ENCODE data around the gene CFL1.
"Not testable (repeated sequence)": the region's sequence is repeated elsewhere in the genome, so short reads cannot be mapped to it uniquely, and the experiment has no call there.

CFL1 gene

GRCh38 chr11:65857853-65858680 is at the start of gene CFL1:
Gene CFL1, minus strand, starts transcription at chr11:65858180. Its CDS starts 81 bp downstream, at chr11:65858099.
- peak; percentile 94 to 96 for DNase-seq (ENCODE audit: low read depth in 2 of 2)

GRCh38 chr11:65906602-65907001 is 48.6 kb upstream of the CFL1 start:
- no peak for DNase-seq (ENCODE audit: low read depth in 2 of 2)

DNA sequence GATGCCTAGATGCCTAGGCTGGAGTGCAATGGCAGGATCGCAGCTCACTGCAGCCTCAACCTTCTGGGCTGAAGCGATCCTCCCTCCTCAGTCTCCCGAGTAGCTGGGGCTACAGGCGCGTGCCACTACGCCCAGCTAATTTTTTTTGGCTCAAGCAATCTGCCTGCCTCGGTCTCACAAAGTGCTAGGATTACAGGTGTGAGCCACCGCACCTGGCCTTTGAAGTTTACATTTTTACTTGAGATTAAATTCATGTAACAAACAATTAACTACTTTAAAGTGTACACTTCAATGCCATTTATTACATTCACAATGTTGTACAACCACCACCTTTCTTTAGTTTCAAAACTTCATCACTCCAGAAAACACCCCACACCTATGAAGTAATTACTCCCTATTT is 45.7 kb upstream of the CFL1 start:
- no peak for DNase-seq (ENCODE audit: low read depth in 2 of 2)

DNA sequence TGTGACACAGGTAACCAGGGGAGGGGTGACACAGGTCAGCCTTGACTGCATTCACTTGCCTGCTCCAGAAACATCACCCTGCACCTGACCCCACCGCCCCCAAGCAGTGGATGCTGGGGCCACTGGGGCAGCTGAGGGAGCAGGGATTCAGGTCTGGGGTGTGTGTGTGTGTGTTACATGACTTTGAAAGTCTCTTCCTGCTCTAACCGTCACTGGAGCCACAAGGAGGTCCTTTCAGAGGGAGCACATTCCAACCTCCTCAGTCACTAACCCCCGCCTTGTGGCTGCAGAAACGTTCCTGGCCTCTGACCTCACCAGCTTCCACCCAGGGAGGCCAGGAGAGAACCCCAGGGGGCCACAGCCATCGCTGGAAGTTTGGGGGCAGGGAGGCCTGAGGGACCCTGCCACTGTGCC is 45.1 kb upstream of the CFL1 start:
- no peak for DNase-seq (ENCODE audit: low read depth in 2 of 2)

DNA sequence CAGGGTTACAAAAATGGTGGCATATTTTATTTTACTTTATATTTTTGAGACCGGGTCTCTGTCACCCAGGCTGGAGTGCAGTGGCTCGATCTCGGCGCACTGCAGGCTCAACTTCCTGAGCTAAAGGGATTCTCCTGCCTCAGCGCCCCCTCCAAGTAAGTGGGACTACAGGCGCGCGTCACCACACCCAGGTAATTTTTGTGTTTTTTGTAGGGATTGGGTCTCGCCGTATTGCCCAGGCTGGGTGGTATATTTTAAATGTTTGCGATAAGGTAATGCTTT is 42.9 kb upstream of the CFL1 start:
- no peak for DNase-seq (ENCODE audit: low read depth in 2 of 2)

DNA sequence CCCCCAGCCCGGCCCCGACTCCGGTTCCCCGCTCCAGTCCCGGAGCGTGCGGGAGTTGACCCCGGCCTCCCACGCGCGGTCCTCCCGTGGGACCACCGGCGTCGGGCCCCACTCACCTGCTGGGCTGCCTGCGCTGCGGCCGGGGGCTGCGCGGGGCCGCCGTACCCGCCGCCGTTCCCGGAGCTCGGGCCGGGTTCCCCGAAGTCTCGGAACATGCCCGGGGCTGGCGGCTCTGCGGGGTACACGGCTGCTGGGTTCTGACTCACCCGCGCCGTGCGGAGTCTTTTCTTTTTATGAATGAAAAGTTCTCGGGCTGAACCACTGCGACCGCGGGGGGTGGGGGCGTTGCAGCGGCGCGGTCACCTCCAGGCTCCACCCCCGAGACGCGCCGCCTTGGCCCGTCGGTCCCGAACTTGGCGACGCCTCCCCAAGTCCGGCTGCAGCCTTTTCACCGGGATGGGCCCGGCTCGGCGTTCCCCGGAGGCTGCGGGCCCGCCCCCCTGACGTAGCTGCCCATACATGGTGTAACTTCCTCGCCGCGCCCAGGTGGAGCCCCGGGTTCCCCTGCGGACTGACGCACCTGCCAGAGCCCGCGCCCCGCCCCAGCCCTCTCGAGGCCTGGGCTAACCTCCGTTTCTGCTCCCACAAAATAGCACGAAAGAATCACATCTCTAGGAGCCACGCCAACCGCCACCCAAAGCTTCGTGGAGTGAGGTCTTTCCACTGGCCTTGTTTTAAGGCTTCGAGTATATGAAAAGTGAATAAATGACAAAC is 42.3 kb upstream of the CFL1 start, which contains the start of gene FOSL1:
Gene FOSL1 (minus strand): TSS at position 264 of the 774 bp plus-strand sequence. CDS start 49 bp downstream, at position 215.
- DNase-seq (ENCODE audit: low read depth in 2 of 2) = peak; percentile 90 to 95

- peak; percentile 64 to 74 for DNase-seq (ENCODE audit: low read depth in 2 of 2)
These were observed 41.6 kb upstream of the CFL1 start for GRCh38 chr11:65899356-65900124.

DNA sequence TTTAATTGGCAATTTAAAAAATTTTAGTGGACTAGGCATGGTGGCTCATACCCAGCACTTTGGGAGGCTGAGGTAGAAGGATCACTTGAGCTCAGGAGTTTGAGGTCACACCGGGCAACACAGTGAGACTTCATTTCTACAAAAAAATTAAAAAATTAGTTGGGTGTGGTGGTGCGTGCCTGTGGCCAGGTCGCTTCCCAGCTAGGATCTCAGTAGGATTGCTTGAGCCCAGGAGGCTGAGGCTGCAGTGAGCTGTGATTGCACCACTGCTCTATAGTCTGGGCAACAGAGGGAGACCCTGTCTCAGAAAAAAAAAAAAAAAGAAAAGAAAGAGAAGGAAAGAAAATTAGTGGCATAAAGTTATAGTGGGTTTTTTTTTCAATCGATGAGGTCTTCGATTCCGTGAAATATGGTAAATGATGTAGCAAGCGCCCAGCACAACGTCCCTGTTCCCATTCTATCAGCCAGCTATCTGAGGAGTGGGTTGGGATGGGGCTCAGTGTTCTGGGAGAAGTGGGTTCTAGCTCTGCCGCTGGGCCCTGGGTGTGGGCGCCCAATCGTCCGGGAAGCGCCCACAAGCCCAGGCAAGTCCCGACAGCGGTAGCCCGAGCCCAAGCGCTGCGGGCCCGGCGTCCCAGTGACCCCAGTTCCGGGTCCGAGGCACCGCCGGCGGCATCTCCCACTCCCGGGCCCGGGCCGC is 40.8 kb upstream of the CFL1 start:
- no peak for DNase-seq (ENCODE audit: low read depth in 2 of 2)

- DNase-seq (ENCODE audit: low read depth in 2 of 2) = no peak
These were observed 39.1 kb upstream of the CFL1 start for GRCh38 chr11:65897020-65897471.

DNA sequence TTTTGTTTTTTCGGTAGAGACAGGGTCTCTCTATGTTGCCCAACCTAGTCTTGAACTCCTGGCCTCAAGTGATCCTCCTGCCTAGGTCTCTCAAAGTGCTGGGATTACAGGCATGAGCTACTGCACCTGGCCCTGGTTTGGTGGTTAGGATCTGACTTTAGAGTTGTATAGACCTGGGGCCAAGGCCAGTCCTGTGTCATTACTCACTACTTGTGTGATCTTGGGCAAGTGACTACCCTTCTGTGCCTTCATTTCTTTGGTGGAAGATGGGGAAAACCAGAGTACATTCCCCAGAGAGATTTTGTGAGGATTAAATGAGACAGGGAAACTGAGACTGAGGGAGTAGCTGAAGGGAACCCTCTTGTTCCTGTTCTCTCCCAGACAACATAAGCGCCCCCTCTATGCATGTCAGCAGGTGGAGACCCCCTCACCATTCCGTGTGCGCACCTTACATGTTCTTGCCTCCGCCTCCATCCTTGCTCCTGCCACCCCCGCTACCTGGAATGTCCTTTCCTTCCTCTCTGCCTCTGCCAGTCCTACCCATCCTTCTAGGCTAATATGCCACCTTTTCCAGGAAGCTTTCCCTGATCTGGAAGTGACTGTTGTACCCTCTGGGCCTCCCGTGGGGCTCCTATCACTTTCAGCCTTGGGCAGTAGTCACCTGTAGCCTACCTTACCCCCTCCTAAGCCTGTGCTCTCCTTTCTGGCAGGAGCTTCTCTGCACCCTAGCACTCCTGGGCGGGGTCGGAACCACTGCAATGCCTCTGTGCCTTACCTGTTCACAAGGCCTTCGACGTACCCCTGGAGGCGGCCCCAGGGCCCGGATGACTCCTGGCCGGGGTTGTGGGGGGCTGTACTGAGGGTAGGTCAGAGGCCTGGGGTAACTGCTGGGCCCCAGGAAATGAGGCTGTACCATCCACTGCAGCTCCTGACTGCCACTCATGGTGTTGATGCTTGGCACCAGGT is 38.3 kb upstream of the CFL1 start:
- DNase-seq (ENCODE audit: low read depth in 2 of 2) = no peak

DNA sequence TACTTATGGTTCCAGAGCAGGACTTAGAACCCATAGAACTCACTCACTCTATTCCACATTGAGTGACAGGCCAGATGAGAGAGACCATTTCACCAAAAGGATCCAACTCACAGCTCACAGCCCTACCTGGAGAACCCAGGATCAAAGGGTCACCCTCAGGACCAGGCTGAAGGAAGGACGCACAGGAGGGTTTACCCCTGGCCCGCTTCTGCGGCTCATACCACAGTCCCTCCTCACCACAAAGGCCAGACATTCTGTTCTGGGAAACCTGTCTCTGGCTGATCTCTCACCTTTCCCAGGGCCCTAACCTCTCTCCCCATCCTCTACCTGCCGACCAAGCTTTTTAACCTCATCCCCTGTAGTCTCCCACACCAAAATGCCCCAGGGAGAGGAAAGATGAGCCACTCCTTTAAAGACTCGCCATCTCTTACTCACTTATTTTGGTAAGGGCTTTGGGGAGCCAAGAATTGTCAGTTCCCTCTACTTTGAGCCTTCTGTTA is 37.6 kb upstream of the CFL1 start:
- no peak for DNase-seq (ENCODE audit: low read depth in 2 of 2)

DNA sequence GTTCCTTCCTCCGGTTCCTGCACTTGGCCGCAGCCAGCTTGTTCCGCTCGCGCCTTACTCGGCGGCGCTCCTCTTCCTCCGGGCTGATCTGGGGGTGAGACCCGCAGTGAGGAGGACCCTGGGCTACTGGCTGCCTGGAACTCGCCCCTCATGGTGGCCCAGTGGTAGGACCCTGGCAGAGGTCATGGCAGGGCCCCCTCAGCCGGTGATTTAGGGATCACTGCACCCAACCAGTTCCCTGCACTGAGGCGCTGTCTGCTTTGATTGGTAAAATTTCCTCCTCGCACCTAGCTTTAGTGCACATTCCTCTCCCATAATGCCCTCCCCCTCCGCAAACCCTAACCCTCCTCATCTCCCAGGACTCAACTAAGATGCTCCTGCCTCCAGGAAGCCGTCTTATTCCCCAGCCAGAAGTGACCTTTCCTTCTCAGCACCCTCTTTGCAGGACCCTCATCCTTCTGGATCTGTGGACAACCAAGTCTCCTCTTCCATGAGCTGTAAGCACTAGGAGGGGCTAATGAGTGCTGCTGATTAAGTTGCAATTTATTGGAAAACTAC is 36.1 kb upstream of the CFL1 start:
- no peak for DNase-seq (ENCODE audit: low read depth in 2 of 2)

GRCh38 chr11:65892661-65893317 is 34.8 kb upstream of the CFL1 start:
- DNase-seq (ENCODE audit: low read depth in 2 of 2) = no peak

DNA sequence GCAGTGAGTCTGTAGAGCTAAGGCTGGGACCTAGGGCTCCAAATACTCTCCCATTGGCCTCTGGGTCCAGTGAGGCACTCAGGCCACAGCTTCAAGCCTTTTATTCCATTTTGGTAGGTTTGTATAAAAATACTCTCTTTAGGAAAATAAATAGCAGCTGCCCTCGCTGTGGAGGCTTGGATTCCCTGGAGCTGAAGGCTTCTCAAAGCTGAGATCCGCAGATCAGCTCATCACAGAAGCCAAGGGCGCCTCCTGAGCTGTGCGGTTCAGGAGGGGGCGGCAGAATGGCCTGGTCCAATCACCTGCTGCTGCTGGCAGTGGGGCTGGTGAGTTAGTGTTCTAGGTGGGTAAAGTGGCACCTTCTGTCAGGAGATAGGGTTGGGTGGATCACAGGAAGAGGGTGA is 34.2 kb upstream of the CFL1 start:
- not testable (repeated sequence) for DNase-seq (ENCODE audit: low read depth in 2 of 2)

- no peak for DNase-seq (ENCODE audit: low read depth in 2 of 2)
These were observed 33.5 kb upstream of the CFL1 start for GRCh38 chr11:65891219-65892136.

DNA sequence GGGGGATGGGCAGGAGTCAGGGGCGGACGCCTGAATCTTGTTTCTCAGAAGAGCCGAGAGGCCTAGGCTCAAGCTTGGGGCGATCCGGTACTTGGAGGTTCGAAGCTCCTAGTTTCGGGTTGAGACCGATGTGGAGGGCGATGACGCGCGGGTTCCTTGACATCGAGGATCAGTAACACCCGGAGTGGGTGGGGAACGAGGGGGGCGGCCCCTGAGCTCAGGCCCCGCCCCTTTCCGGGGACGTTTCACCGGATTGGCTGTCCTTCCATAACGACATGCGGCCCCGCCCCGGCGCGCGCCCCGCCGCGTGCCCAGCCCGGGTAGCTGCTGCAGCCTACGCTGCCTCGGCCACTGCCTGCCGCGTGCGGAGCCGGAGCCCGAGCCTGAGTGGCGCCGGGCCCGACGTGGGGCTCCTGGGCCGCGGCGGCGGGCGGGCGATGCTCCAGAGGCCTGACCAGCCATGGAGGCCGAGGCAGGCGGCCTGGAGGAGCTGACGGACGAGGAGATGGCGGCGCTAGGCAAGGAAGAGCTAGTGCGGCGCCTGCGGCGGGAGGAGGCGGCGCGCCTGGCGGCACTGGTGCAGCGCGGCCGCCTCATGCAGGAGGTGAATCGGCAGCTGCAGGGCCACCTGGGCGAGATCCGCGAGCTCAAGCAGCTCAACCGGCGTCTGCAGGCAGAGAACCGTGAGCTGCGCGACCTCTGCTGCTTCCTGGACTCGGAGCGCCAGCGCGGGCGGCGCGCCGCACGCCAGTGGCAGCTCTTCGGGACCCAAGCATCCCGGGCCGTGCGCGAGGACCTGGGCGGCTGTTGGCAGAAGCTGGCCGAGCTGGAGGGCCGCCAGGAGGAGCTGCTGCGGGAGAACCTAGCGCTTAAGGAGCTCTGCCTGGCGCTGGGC is 32.6 kb upstream of the CFL1 start, which contains the start of gene CCDC85B:
Gene CCDC85B (plus strand): TSS at position 350 of the 895 bp plus-strand sequence. CDS start 111 bp downstream, at position 461.
- DNase-seq (ENCODE audit: low read depth in 2 of 2) = peak; percentile 98 to 99

Data from activated CD4-positive, alpha-beta T cell treated with anti-CD3 and anti-CD28 coated beads for 24 hours (primary cell).